Stimulated activated effector memory CD8-positive, alpha-beta T cell treated with anti-CD3 and anti-CD28 coated beads, Interleukin-12 subunit alpha, Interleukin-12 subunit beta, amount 100 ng/mL, for 72 hours (primary cell): ENCODE measurements around the gene STKLD1.

Experiments
- ATAC-seq: fragments of 150-1000 bp; cut with Tn5 transposase; 2 replicates; pipeline ENCODE4 v1.10.0; 2021
- DNase-seq, 2 donors: peaks; one replicate each; pipeline ENCODE4 v3.0.0; 2021 to 2022; ENCODE audit warnings: low spot score in 2 of 2
- H3K27ac Mint-ChIP-seq: one replicate; pipeline ENCODE4 v1.8.0; 2022; ENCODE audit warnings: mild to moderate bottlenecking, mixed read lengths
- H3K36me3 Mint-ChIP-seq: one replicate; pipeline ENCODE4 v1.8.0; 2022; ENCODE audit warnings: mild to moderate bottlenecking, mixed read lengths
- H3K4me1 Mint-ChIP-seq: one replicate; pipeline ENCODE4 v1.8.0; 2022; ENCODE audit warnings: mixed read lengths
- H3K4me3 Mint-ChIP-seq: one replicate; pipeline ENCODE4 v1.8.0; 2022; ENCODE audit warnings: mild to moderate bottlenecking, mixed read lengths
- H3K9me3 Mint-ChIP-seq: one replicate; pipeline ENCODE4 v1.8.0; 2022; ENCODE audit warnings: mixed read lengths

The STKLD1 gene

DNA sequence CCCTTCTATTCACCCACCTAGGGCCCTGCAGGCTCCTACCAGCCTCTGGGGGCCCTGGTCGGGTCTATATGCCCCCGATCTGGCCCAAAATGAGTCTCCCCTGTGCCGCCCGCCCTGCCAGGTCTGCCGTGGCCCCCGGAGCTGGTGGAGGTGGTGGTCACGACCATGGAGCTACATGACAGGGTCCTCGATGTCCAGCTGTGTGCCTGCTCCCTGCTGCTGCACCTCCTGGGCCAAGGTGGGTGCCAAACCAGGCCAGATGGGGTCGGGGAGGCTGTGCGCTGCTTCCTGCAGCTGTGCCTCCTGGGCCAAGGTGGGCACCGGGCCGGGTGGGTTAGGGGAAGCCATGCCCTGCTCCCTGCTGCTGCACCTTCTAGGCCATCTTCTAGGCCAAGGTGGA, 24.1 kb downstream of the STKLD1 start:
- H3K4me1 Mint-ChIP-seq = no peaks in the 10 kb centered on the region
- no peak for ATAC-seq
- no peak overlapping the region for H3K27ac Mint-ChIP-seq
- H3K9me3 Mint-ChIP-seq = no peaks in the 10 kb centered on the region
- DNase-seq = no peak
- H3K36me3 Mint-ChIP-seq = peaks cover 22% of the 10 kb centered on the region
- no peak overlapping the region for H3K4me3 Mint-ChIP-seq

DNA sequence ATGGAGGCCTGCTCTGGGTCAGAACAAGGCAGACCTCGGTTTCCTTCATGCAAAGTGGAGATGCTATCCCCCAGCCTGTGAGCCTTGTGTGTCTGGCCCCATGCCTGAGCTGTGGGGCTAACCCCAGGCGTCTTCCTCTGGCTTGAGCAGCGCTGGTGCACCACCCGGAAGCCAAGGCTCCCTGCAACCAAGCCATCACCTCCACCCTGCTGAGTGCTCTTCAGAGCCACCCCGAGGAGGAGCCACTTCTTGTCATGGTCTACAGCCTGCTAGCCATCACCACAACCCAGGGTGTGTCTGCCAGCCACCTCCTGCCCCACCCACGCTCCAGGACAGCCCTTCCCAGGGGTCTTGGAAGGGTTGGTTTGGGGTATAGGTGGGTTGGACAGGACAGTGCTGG, 25.4 kb downstream of the STKLD1 start:
- Mint-ChIP-seq H3K36me3 (peaks cover 35% of the 10 kb centered on the region), H3K27ac (peak overlapping the region; percentile 20), H3K4me3 (no peak overlapping the region), H3K4me1 (peaks cover 2% of the 10 kb centered on the region), H3K9me3 (no peaks in the 10 kb centered on the region)
- no peak for ATAC-seq
- DNase-seq = no peak

DNA sequence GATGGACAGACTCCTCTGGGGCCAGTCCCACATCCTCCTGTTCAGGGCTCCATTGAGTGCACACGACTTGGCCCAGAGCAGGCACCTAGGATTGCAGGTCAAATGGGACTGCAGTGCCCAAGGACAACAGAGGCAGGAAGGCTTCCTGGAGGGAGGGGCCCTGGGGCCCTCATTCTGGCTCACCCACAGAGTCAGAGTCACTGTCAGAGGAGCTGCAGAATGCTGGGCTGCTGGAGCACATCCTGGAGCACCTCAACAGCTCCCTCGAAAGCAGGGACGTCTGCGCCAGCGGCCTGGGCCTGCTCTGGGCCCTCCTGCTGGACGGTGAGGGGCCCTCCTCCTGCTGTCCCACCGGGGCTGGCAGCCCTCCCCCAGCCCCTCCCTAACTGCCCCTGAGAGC, 26.5 kb downstream of the STKLD1 start:
- Mint-ChIP-seq H3K27ac (no peak overlapping the region), H3K4me1 (peaks cover 13% of the 10 kb centered on the region), H3K36me3 (peaks cover 46% of the 10 kb centered on the region), H3K4me3 (no peak overlapping the region), H3K9me3 (no peaks in the 10 kb centered on the region)
- ATAC-seq (no peak), DNase-seq (no peak)

DNA sequence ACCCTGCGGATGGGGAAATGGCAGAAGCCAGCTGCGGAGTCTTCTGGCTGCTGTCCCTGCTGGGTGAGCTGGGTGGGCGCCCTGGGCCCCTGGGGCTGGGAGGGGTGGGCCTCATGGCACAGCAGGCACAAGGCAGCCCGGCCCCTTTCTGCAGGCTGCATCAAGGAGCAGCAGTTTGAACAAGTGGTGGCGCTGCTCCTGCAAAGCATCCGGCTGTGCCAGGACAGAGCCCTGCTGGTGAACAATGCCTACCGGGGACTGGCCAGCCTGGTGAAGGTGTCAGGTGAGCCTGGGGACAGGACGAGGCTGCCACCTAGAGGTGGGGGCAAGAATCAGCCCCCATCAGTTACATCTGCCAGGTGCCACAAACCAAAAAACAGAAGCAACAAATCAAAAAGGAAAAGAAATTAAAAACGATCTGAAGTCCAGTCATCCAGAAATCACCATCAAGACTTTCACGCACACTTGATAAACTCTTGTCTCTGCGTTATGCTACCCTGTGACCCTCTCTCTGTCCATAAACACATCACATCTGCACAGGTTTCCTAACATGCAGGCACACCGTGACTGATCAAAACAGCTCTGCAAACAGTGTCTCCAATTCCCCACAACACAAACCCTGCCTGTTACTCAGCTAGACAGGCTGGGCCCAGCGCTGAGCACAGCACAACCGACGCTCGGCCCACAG, 27.7 kb downstream of the STKLD1 start:
- peaks cover 58% of the 10 kb centered on the region for H3K36me3 Mint-ChIP-seq

DNA sequence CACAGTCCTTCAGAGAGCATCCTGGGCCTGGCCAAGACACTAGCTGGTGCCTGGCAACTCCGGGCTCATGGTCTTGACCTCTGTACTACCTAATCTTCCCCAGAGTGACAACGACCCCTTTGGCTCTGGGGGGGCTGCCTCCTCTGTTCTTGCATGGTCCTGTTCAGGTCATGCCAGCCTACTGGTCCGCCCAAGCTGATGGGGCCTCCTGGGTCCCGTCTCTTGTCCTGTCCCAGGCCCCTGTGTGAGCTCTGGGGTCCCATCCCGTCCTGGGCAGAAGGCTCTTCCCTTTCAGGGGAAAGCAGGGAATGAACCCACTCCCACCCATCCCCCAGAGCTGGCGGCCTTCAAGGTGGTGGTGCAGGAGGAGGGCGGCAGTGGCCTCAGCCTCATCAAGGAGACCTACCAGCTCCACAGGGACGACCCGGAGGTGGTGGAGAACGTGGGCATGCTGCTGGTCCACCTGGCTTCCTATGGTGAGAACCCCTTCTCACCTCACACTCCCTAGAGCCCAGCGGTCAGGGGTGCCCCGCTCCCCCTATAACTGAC, 28.4 kb downstream of the STKLD1 start:
- no peak overlapping the region for H3K4me3 Mint-ChIP-seq
- H3K36me3 Mint-ChIP-seq = peaks cover 64% of the 10 kb centered on the region
- H3K9me3 Mint-ChIP-seq = no peaks in the 10 kb centered on the region
- DNase-seq (no peak), ATAC-seq (no peak)
- peak overlapping the region; percentile 45 for H3K27ac Mint-ChIP-seq
- peaks cover 16% of the 10 kb centered on the region for H3K4me1 Mint-ChIP-seq

More for the DNA sequence above, 27.7 kb downstream of the STKLD1 start:
- Mint-ChIP-seq H3K27ac (peak overlapping the region; percentile 45), H3K4me3 (no peak overlapping the region), H3K9me3 (no peaks in the 10 kb centered on the region), H3K4me1 (peaks cover 16% of the 10 kb centered on the region)
- DNase-seq = peak in 1 of 2 donors; percentile 67
- no peak for ATAC-seq

DNA sequence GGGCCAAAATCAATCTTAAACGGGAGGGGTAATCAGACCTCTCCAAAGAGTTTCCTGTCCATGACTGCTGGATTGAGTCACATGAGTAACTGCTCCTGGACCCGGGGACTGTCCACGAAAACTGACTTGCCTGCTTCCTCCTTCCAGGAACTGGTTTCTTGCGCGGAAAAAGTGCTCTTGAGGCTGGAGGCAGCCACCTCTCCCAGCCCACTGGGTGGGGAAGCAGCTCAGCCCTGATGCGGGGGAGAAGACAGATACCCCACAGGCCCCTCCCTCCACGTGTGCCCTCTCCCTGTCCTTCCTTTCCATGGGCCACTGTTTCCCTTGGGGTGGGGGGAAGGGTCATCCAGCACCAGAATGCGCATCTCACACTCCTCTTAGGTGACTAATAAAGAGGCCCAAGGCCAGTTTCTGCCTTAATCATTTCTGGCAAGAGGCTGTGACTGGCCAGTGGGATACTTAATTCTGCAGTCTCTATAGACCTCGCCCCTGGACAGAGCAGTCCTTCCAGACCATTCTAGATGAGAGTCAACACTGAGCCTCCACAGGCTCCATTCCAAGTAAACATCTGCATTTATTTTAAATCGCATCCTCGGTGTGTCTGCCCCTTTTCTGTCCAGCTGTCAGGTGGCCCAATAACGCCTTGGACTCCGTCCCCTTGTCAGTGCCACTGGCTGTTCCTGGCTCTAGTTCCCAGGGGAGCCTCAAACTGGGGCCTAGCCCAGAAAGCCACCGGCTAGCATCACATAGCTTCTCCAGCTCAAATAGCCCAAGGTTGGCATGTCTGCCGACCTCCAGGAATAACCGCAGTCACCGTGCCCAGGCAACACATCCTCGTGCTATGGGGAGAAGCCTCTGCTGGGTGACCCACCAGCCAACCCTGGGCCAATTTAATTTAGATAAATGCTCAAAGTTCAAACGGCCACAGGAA, 29.6 kb downstream of the STKLD1 start:
- Mint-ChIP-seq H3K9me3 (no peaks in the 10 kb centered on the region), H3K36me3 (peaks cover 77% of the 10 kb centered on the region), H3K27ac (peak overlapping the region; percentile 52), H3K4me1 (peaks cover 16% of the 10 kb centered on the region), H3K4me3 (no peak overlapping the region)
- ATAC-seq = no peak
- DNase-seq = no peak

DNA sequence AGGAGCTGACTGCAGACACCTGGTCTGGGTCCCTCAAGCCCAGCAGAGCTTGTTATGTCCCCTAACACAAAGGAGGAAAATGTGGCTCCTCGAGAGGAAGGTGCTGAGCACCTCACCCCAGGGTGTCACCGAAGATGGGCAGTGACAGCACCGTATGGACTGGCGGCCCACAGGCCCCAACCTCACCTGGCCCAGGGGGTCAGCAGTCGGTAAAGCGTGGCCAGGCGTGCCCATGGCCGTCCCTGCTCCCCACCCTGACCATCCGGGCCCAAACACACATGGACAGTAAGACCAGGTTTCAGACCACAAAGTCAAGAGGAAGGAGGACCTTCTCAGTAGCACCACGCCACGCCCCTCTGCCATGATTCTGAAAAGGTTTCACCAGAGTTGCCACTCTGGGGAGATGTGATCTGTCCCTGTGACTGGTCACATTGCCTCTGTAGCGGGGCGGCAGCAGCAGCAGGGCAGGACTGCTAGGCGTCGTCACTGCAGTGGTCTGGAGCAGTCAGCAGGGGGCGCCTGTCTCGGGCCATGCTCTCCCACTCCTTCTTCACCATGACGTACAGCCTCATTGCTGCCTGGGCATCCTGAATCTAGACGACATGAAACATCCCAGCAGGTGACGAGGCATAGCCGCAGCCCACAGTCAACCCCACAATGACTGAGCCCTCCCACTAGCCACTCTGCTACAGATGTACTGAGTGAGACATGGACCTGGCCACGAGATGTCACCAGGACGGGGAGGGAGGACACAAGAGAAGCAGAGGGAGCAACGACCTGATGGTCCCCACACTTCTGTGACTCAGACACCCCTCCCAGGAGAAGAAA, 30.5 kb downstream of the STKLD1 start:
- Mint-ChIP-seq H3K27ac (peak overlapping the region; percentile 85), H3K36me3 (peaks cover 86% of the 10 kb centered on the region), H3K9me3 (no peaks in the 10 kb centered on the region), H3K4me3 (peak overlapping the region; percentile 5), H3K4me1 (peaks cover 16% of the 10 kb centered on the region)
- DNase-seq (peak; percentile 82 to 91), ATAC-seq (peak; percentile 98)

DNA sequence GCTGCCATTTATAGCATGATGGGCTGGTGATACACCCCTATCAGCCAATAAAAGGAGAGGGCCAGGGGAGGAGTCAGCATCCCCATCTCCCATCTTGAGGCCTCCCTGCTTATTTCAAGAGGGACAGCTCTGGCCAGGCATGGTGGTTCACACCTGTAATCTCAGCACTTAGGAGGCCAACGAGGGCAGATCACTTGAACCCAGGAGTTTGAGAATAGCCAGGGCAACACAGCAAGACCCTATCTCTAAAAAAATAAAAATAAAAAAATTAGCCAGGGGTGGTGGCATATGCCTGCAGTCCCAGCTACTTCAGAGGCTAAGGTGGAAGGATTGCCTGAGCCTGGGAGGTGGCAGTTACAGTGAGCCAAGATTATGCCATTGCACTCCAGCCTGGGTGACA, 31.9 kb downstream of the STKLD1 start:
- Mint-ChIP-seq H3K4me3 (no peak overlapping the region), H3K9me3 (no peaks in the 10 kb centered on the region), H3K27ac (no peak overlapping the region), H3K4me1 (peaks cover 16% of the 10 kb centered on the region), H3K36me3 (peaks cover 99% of the 10 kb centered on the region)
- no peak for DNase-seq
- no peak for ATAC-seq

DNA sequence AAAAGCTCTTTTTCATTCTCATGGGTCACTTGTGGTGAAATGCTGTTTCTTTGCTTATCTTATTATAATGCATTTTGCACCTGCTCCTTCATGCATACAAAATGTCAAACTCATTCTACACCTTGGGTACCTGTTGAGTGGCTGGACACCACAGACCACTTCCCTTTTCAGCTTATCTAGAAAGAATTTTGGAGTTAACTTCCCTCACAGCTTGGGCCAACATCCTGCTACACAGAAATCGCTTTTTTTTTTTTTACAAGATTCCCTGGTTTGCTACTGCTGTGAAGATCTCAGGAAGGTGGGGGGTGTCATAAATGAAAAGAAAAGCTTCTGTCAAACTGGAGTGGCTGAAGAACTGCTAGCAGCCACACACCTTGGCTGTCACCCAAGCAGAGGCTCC, 39.0 kb downstream of the STKLD1 start:
- H3K4me3 Mint-ChIP-seq = peak overlapping the region; percentile 91
- H3K27ac Mint-ChIP-seq = peak overlapping the region; percentile 84
- H3K36me3 Mint-ChIP-seq = peaks cover 74% of the 10 kb centered on the region
- ATAC-seq (no peak), DNase-seq (no peak)
- peaks cover 45% of the 10 kb centered on the region for H3K4me1 Mint-ChIP-seq
- H3K9me3 Mint-ChIP-seq = no peaks in the 10 kb centered on the region

DNA sequence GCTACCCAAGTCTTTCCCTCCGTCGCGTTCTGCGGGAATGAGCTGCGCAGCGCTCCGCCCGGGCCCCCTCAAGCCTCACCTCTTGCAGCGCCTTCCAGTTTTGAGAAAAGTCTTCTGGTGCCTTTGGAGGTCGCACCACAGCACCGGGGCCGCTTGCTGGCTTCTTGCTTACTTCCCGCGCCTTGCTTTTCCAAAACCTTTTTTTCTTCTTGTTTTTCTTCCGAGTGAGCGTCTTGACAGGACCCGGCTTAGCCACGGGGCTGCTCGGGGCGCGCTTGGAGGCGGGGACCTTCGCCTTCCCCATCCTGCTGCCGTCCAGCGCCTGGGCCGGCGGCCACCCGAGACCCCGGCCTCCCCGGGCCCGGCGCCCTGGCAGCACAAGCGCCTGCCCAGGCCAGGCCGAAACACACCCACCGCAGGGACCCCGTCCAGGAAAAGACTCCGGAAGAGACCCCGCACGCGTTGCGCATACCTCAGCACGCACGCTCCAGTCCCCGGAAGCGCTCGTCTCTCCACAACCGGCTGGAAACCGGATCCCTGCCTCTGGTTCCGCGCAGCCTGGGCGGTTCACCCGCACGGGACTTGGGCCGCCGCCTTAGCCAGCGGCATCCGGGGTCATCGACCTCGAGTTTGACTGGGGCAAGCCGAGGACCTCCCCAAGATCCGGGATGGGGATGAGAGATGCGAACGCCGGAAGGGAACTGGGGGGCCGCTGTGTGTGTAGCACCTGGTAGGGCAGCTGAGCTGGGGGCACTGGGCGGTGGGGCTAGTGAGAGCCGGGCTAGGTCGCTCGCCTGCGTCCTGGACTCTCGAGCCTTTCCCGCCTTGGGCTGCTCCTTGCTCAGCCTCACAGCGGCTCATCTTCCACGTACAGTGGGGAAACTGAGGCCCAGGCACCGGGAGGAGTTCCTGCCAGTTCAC, 41.6 kb downstream of the STKLD1 start, which contains the start of gene REXO4:
Gene REXO4 (minus strand): TSS at position 470 of the 921 bp plus-strand sequence. CDS start 166 bp downstream, at position 304.
- H3K27ac Mint-ChIP-seq = peak within 1 kb of the TSS; percentile 95
- peaks cover 55% of the 10 kb centered on the region for H3K36me3 Mint-ChIP-seq
- DNase-seq (peak; percentile 81 to 95), ATAC-seq (peak; percentile 83)
- H3K4me3 Mint-ChIP-seq = peak within 1 kb of the TSS; percentile 91
- peaks cover 71% of the 10 kb centered on the region for H3K4me1 Mint-ChIP-seq
- no peaks in the 10 kb centered on the region for H3K9me3 Mint-ChIP-seq

DNA sequence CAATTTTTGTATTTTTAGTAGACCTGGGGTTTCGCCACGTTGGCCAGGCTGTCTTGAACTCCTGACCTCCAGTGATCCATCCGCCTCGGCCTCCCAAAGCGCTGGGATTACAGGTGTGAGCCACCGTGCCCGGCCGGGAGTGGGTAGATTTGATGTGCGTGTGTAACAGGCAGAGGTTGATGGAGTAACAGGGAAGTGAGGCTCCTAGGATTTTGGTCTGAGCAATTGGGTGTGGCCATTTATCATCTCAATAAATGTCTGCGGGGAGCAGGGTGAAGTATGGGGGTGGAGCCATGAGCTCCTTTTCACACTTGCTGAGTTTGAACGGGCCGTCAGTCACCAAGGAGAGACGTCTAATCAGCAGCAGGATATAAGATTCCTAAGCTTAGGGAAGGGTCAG, 42.8 kb downstream of the STKLD1 start:
- Mint-ChIP-seq H3K27ac (peak overlapping the region; percentile 95), H3K4me1 (peaks cover 70% of the 10 kb centered on the region), H3K36me3 (peaks cover 43% of the 10 kb centered on the region), H3K9me3 (no peaks in the 10 kb centered on the region), H3K4me3 (peak overlapping the region; percentile 91)
- DNase-seq = no peak
- no peak for ATAC-seq

DNA sequence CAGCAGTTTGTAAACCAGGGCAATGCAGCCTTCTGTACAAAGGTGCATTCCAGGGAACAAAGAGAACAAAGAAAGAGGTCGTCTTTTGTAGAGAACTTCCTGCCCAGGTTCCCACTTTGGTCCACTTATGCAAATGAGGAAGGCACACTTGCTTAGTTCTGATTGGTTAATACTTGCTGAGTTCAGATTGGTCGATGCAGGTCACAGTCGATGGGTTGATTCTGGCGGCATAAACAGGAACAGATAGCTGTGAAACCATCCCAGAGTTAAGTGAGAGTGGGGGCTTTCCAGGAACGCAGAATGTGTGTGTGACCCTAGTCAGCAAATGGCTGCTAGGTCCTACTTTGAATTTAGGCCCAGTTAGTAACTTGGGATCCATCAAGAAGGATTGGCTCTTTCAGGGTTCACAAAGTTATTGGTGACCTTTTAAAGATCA, 44.2 kb downstream of the STKLD1 start:
- peak in 1 of 2 donors; percentile 66 for DNase-seq
- ATAC-seq = peak; percentile 31
- Mint-ChIP-seq H3K36me3 (peaks cover 29% of the 10 kb centered on the region), H3K9me3 (no peaks in the 10 kb centered on the region), H3K27ac (peak overlapping the region; percentile 96), H3K4me1 (peaks cover 58% of the 10 kb centered on the region), H3K4me3 (peak overlapping the region; percentile 37)

DNA sequence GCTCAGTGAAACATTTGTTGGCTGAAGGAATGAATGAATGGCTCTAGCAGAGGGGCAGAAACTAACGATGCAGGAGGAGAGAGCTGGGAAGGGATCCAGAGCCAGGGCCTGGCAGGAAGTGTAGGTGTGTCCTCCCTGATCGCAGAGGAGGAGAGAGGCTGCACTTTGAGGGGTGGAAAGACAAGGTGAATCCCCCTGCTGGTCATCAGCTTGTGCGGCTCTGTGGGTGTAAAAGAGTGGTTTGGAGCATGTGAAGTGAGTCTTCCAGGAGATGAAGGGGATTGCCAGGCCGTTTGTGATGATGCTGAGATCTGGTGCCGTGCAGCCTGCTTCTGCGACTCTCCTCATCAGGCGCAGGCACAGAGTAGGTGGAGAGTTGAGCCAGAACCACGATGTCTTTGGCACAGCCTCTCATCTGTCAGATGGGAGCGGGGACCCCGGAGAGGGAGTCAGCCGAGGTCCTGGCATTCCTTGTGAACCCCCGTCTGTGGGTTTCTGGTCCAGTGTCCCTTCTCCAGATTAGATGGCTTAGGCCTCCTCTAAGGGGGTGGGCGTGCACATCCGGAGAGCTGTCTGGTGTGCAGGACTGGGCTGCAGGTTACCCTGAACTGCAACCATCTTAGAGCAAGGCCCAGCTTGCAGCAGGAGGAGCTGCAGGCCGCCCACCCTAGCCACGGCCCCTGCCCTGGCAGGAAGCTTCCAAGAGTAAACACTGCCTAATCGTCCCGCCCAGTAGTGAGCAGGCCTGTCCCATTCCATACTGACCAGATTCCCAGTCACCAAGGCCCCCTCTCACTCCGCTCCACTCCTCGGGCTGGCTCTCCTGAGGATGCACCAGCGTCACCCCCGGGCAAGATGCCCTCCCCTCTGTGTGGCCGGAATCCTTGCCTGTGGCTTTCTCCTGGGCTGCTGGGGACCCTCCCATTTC, 45.7 kb downstream of the STKLD1 start, which contains the start of gene ADAMTS13:
Gene ADAMTS13 (plus strand): TSS at position 753 of the 928 bp plus-strand sequence. CDS start 77 bp downstream, at position 830.
- H3K4me3 Mint-ChIP-seq = peak within 1 kb of the TSS; percentile 37
- H3K36me3 Mint-ChIP-seq = peaks cover 14% of the 10 kb centered on the region
- H3K4me1 Mint-ChIP-seq = peaks cover 46% of the 10 kb centered on the region
- H3K9me3 Mint-ChIP-seq = no peaks in the 10 kb centered on the region
- ATAC-seq = peak; percentile 86
- peak within 1 kb of the TSS; percentile 96 for H3K27ac Mint-ChIP-seq
- DNase-seq = peak; percentile 50 to 87
